Caco-2 (cell line): ENCODE measurements around the gene MYRF. TPM values are rescaled to one million over a fixed set of nuclear protein-coding genes. Genes with fewer than 3 reads are reported as not detected.

ENCODE experiments used
- BruUV-seq: library from RNA; stranded (reverse); fragments of 400-500 nt; replicated peaks from 2 replicates; lab custom pipeline; 2021; lab: Mats Ljungman, UMichigan
- CTCF ChIA-PET: fragments of 300-600 bp; sonication (Branson Sonifier 250); formaldehyde crosslinking; loops from one replicate; lab custom pipeline; 2022; ENCODE audit warnings: antibody characterized with exemption; lab: Charles Lee
- POLR2A ChIA-PET: fragments of 300-600 bp; sonication (Branson Sonifier 250); formaldehyde crosslinking; loops from one replicate; lab custom pipeline; 2022; ENCODE audit warnings: antibody characterized with exemption; lab: Charles Lee
- DNase-seq, 2 experiments: peaks; one replicate each; pipeline versions ENCODE4 v3.0.0 to v3.0.0-alpha.2; 2020 to 2022
- H3K27me3 ChIP-seq: replicated peaks from 2 replicates; pipeline ENCODE4 v1.6.0; 2011; ENCODE audit warnings: low read length; ENCODE audit not compliant: control insufficient read depth, insufficient read depth
- H3K36me3 ChIP-seq: 2 replicates; pipeline ENCODE4 v1.5.1; 2011; ENCODE audit warnings: low read length; ENCODE audit not compliant: control insufficient read depth, insufficient read depth
- H3K4me1 ChIP-seq: fragments of 250-450 bp; sonication (Bioruptor Pico); 2 replicates; pipeline ENCODE4 v1.5.1; 2020; ENCODE audit warnings: mild to moderate bottlenecking
- H3K4me3 ChIP-seq: 2 replicates; pipeline ENCODE4 v1.5.1; 2011; ENCODE audit warnings: low read depth, mild to moderate bottlenecking, control low read depth, low read length
- H3K9me3 ChIP-seq: fragments of 250-450 bp; sonication (Bioruptor Pico); 2 replicates; pipeline ENCODE4 v1.5.1; 2020; ENCODE audit warnings: mild to moderate bottlenecking, moderate library complexity
- H3K27ac Mint-ChIP-seq: one replicate; pipeline ENCODE4 v1.8.0; 2022; ENCODE audit warnings: mixed read lengths; ENCODE audit not compliant: unreplicated experiment
- H3K27me3 Mint-ChIP-seq: one replicate; pipeline ENCODE4 v1.8.0; 2022; ENCODE audit warnings: mixed read lengths; ENCODE audit not compliant: insufficient read depth, unreplicated experiment
- H3K36me3 Mint-ChIP-seq: one replicate; pipeline ENCODE4 v1.8.0; 2022; ENCODE audit warnings: mild to moderate bottlenecking, mixed read lengths; ENCODE audit not compliant: insufficient read depth, unreplicated experiment
- H3K4me1 Mint-ChIP-seq: one replicate; pipeline ENCODE4 v1.8.0; 2022; ENCODE audit warnings: low read depth, mixed read lengths; ENCODE audit not compliant: unreplicated experiment
- H3K4me3 Mint-ChIP-seq: one replicate; pipeline ENCODE4 v1.8.0; 2022; ENCODE audit warnings: mild to moderate bottlenecking, moderate library complexity, mixed read lengths; ENCODE audit not compliant: unreplicated experiment
- H3K9me3 Mint-ChIP-seq: one replicate; pipeline ENCODE4 v1.8.0; 2022; ENCODE audit warnings: mixed read lengths; ENCODE audit not compliant: unreplicated experiment
- intact Hi-C: fragments of 100-400 bp; cut with micrococcal nuclease; formaldehyde crosslinking; loops from one replicate; pipeline ENCODE4 v1.10.0; 2022; ENCODE audit not compliant: unreplicated experiment
- total RNA-seq: library from RNA; stranded (reverse); gene quantifications from 2 replicates; pipeline ENCODE4 v1.2.3, GENCODE V29; 2022
- TF ChIP-seq, protein P1 (sequence below), 2 experiments: fragments of 200-600 bp in 1 of 2; IDR thresholded peaks; 1 replicate in 1 of 2; 2 replicates in 1 of 2; pipeline versions ENCODE4 v1.5.1 to v1.8.0; 2011 to 2022; ENCODE audit warnings: antibody characterized with exemption in 1 of 2, control low read depth in 1 of 2, inconsistent platforms in 1 of 2, low read depth in 1 of 2, low read length in 1 of 2, mild to moderate bottlenecking in 1 of 2, moderate library complexity in 1 of 2; ENCODE audit not compliant: insufficient read depth in 1 of 2, severe bottlenecking in 1 of 2, unreplicated experiment in 1 of 2

The MYRF gene
- total RNA-seq, 1 experiment from 2014 or later: 169 TPM

DNA sequence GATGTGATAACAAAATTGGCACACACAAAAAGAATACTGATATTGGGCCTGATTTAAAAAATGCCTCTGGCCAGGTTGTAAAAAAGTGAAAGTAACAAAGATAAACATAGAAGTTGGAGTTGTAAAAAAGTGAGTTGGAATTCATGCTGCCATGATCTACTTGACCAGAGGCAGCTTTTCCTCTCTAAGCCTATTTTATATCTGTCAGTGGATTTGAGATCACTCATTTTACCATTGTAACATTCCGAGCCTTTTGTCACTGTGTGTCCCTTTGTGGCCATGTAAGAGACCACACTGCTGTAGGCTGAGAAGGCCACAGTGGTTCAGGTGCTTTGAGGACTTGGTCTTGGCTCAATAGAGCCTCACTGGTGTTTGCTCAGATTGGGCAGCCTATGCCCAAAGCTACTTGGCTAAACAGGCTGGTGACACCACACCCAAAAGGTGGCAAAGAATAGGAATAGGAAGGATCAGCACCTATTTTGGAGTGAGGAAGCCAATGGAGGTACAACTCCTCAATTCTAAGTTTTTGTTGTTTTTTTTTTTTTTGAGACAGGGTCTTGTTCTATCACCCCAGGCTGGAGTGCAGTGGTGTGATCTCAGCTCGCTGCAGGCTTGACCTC is 47.3 kb downstream of the MYRF start:
- no peaks in the 10 kb centered on the region for H3K9me3 Mint-ChIP-seq
- peak overlapping the region; percentile 9 for H3K27ac Mint-ChIP-seq
- Histone ChIP-seq H3K36me3 (peaks cover 5% of the 10 kb centered on the region; the same call in 1 of the 2 replicates), H3K4me3 (no peak overlapping the region), H3K27me3 (no peaks in the 10 kb centered on the region), H3K9me3 (no peaks in the 10 kb centered on the region), H3K4me1 (peaks cover 6% of the 10 kb centered on the region; the same call in 1 of the 2 replicates)
- no TSS peak for BruUV-seq
- intact Hi-C loops: loop anchor here (5.0 kb wide), 1 partner anchor 268 kb away; no protein-coding TSS in a partner anchor
- ChIA-PET CTCF (no interaction called here), POLR2A (no interaction called here)
- H3K27me3 Mint-ChIP-seq: no peaks in the 10 kb centered on the region
- H3K4me3 Mint-ChIP-seq: no peak overlapping the region
- TF ChIP-seq, protein P1, sequence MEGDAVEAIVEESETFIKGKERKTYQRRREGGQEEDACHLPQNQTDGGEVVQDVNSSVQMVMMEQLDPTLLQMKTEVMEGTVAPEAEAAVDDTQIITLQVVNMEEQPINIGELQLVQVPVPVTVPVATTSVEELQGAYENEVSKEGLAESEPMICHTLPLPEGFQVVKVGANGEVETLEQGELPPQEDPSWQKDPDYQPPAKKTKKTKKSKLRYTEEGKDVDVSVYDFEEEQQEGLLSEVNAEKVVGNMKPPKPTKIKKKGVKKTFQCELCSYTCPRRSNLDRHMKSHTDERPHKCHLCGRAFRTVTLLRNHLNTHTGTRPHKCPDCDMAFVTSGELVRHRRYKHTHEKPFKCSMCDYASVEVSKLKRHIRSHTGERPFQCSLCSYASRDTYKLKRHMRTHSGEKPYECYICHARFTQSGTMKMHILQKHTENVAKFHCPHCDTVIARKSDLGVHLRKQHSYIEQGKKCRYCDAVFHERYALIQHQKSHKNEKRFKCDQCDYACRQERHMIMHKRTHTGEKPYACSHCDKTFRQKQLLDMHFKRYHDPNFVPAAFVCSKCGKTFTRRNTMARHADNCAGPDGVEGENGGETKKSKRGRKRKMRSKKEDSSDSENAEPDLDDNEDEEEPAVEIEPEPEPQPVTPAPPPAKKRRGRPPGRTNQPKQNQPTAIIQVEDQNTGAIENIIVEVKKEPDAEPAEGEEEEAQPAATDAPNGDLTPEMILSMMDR (IDR thresholded peaks at IDR 0.05; ENCODE audit: insufficient read depth in 1 of 2, low read depth in 1 of 2, low read length in 1 of 2, severe bottlenecking in 1 of 2, unreplicated experiment in 1 of 2): no peak
- H3K4me1 Mint-ChIP-seq: peaks cover 13% of the 10 kb centered on the region
- DNase-seq: no peak
- H3K36me3 Mint-ChIP-seq: peaks cover 79% of the 10 kb centered on the region

DNA sequence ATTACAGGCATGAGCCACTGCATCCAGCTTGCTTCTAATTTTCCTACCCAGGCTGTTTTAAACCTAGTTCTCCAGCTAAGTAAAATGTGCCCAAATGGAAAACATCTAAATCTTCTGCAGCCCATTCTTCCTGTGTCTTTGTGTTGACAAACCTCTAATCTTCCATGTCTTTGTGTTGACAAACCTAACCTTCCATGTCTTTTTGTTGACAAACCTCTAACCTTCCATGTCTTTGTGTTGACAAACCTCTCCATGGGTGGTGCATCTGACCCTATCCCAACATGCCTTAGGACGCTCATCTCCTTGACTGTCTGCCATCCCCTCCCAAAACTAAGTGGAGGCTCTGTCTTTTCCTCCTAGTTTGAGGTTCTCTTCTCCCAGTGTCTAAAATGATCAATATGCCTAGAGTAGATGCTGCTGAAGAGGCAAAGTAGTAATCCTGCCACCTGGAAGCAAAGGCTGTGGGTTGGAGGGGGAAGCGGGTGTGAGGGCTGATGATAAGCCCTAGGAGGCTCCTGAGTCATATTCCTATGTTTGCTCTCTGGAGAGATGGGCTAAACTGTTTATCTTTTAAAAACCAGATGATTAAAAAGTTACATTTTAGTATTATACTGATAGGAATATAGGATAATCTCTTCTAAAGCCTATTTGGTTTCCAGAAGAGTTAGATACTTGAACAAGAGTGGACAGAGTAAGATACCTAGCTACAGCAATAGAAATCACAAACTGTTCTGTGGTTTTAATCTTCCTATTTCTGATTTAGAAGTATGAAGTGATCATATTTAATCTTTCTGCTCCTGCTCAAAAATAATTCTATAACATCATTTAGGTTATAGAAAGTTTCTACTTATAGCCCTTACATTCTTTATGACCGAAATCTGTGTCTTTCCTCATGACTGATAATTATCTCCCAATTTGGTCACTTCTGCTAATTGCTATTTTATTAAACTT is 48.2 kb downstream of the MYRF start:
- no peaks in the 10 kb centered on the region for H3K27me3 Mint-ChIP-seq
- peaks cover 5% of the 10 kb centered on the region; the same call in 1 of the 2 replicates for H3K36me3 ChIP-seq
- ChIA-PET POLR2A (interaction anchor here (0.6 kb wide), 1 partner anchor 220 kb away, joined by 3 read pairs; no protein-coding TSS in a partner anchor), CTCF (interaction anchor here (1.1 kb wide), 1 partner anchor 9 kb away, joined by 3 read pairs; no protein-coding TSS in a partner anchor)
- H3K27ac Mint-ChIP-seq: peak overlapping the region; percentile 9
- no peaks in the 10 kb centered on the region for H3K9me3 ChIP-seq
- no peak for DNase-seq
- no TSS peak for BruUV-seq
- TF ChIP-seq, protein P1 (IDR thresholded peaks at IDR 0.05; ENCODE audit: insufficient read depth in 1 of 2, low read depth in 1 of 2, low read length in 1 of 2, severe bottlenecking in 1 of 2, unreplicated experiment in 1 of 2): no peak
- H3K4me3 Mint-ChIP-seq: no peak overlapping the region
- peaks cover 13% of the 10 kb centered on the region for H3K4me1 Mint-ChIP-seq
- intact Hi-C loops: no loop called here
- no peak overlapping the region for H3K4me3 ChIP-seq
- peaks cover 6% of the 10 kb centered on the region; the same call in 1 of the 2 replicates for H3K4me1 ChIP-seq
- no peaks in the 10 kb centered on the region for H3K9me3 Mint-ChIP-seq
- peaks cover 81% of the 10 kb centered on the region for H3K36me3 Mint-ChIP-seq
- H3K27me3 ChIP-seq: no peaks in the 10 kb centered on the region

DNA sequence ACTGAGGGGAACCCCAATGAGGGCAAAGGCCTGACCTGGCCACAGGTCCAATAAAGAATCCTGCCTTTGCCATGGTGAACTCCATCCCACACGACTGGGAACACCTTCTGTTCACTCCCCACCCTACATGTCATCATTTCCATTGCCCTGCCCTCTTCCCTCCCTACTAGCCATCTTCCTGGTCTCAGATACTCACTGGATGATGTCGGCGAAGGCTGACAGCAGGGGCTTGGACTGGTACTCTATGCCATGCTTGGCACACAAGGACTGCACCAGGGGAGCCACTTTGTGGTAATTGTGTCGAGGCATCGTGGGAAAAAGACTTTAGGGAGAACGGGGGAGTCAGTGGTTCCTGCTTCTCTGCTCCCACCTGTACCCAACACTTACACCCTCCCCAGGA is 50.2 kb downstream of the MYRF start:
- BruUV-seq: no TSS peak
- H3K36me3 Mint-ChIP-seq: peaks cover 76% of the 10 kb centered on the region

More for the DNA sequence above, 50.2 kb downstream of the MYRF start:
- Histone ChIP-seq H3K27me3 (no peaks in the 10 kb centered on the region), H3K36me3 (peaks cover 7% of the 10 kb centered on the region), H3K4me1 (peaks cover 6% of the 10 kb centered on the region; the same call in 1 of the 2 replicates), H3K4me3 (no peak overlapping the region), H3K9me3 (no peaks in the 10 kb centered on the region)
- Mint-ChIP-seq H3K27me3 (no peaks in the 10 kb centered on the region), H3K27ac (no peak overlapping the region), H3K9me3 (no peaks in the 10 kb centered on the region), H3K4me3 (no peak overlapping the region), H3K4me1 (peaks cover 7% of the 10 kb centered on the region)
- TF ChIP-seq, protein P1 (IDR thresholded peaks at IDR 0.05; ENCODE audit: insufficient read depth in 1 of 2, low read depth in 1 of 2, low read length in 1 of 2, severe bottlenecking in 1 of 2, unreplicated experiment in 1 of 2): no peak
- CTCF ChIA-PET: no interaction called here
- DNase-seq: no peak
- intact Hi-C loops: no loop called here
- POLR2A ChIA-PET: interaction anchor here (1.7 kb wide), 1 partner anchor 12 kb away, joined by 6 read pairs; no protein-coding TSS in a partner anchor
